Measurements from ENCODE around the gene TARBP2. TPM values are rescaled to one million over a fixed set of nuclear protein-coding genes. Genes with fewer than 3 reads are reported as not detected.

Gene TARBP2
- total RNA-seq, 2 experiments from 2014 or later = 45.9 to 49.1 TPM

DNA sequence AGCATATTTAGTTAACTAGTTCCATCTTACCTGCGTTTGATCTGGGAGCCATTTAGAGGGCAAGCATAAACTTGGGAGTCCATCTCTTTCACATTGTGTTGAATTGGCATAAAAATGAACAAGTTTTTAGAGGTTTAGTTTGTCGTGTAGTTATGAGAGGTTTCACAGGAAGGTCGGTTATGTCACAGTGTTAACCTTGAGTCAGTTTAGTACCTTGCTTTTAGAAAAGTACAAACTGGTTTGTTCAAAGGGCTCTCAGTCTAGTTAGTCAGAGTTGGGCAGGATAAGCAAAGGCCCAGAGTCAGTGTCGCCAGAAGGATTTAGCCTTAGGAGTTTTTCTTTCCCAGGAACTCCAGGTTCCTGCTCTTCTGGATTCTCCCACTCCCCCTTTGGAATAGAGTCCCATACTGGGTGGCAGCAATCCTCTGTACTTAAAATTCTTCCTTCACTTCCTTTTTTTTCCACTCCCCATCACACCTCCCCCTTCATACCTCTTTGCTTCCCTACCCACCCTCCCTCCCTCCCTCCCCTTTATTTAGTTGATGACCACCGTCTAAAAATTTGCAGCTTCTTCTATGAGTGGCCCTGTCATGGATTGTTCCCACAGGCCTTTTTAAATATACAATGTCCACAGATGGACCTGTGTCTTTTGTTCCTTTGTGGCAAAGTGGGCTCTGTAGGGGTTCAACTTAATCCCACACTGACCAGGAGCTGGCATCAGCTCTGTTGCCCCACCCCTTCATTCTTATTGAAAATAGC is 37.1 kb upstream of the TARBP2 start:
- CTCF ChIA-PET (ENCODE audit: unreplicated experiment) = no interaction called here
- TF ChIP-seq, protein P1, sequence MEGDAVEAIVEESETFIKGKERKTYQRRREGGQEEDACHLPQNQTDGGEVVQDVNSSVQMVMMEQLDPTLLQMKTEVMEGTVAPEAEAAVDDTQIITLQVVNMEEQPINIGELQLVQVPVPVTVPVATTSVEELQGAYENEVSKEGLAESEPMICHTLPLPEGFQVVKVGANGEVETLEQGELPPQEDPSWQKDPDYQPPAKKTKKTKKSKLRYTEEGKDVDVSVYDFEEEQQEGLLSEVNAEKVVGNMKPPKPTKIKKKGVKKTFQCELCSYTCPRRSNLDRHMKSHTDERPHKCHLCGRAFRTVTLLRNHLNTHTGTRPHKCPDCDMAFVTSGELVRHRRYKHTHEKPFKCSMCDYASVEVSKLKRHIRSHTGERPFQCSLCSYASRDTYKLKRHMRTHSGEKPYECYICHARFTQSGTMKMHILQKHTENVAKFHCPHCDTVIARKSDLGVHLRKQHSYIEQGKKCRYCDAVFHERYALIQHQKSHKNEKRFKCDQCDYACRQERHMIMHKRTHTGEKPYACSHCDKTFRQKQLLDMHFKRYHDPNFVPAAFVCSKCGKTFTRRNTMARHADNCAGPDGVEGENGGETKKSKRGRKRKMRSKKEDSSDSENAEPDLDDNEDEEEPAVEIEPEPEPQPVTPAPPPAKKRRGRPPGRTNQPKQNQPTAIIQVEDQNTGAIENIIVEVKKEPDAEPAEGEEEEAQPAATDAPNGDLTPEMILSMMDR (conservative IDR thresholded peaks at IDR 0.05; ENCODE audit: low read length) = no peak
- no peak for TF ChIP-seq EZH2phosphoT487 (IDR thresholded peaks at IDR 0.05; ENCODE audit: borderline replicate concordance, low read depth, low read length)
- H3K4me1 ChIP-seq (ENCODE audit: insufficient read depth, low read length, poor library complexity, severe bottlenecking) = peaks cover 8% of the 10 kb centered on the region

DNA sequence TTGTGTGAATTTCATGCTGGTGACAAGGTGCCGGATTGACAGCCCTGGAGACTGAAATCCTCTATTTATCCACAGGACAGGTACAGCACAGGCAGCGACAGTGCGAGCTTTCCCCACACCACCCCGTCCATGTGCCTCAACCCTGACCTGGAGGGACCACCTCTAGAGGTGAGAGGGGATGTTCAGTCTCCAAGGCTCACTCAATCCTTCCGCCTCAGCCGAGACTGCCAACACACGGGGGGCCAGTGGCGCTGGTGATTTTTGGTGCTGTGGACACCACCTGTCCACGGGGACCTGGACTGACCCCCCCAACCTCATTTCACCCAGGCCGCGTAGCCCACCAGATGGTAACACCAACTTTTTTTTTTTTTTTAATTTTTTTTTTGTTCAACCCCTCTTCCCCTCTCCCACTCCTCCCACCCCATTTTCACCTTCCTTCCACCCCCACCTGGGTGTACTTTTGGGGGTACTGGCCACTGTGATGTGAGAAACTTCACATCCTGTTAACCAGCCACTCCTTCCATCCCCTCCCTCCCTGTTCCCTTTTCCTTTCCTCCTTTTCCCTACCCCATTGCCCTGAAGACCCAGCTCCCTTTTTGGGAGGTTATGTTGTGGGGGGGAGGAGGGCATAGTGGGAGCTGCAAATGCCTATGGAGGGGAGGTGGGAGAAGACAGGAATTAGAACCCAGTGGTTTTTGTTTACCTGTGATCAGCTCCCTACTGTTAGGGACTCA is 36.2 kb upstream of the TARBP2 start:
- Histone ChIP-seq H2AFZ (ENCODE audit: low read length) (no peak overlapping the region), H3K27ac (ENCODE audit: low read depth, low read length, poor library complexity, severe bottlenecking) (no peak overlapping the region), H3K9me3 (ENCODE audit: low read length) (no peaks in the 10 kb centered on the region), H4K20me1 (ENCODE audit: insufficient read depth, low read length) (peaks cover 55% of the 10 kb centered on the region), H3K79me2 (ENCODE audit: insufficient read depth, low read depth, low read length) (peaks cover 62% of the 10 kb centered on the region), H3K4me2 (ENCODE audit: low read length) (no peak overlapping the region), H3K4me1 (ENCODE audit: insufficient read depth, low read length, poor library complexity, severe bottlenecking) (peaks cover 16% of the 10 kb centered on the region), H3K9me2 (ENCODE audit: insufficient read depth, low read length) (no peaks in the 10 kb centered on the region), H3K36me3 (ENCODE audit: insufficient read depth, low read length) (peaks cover 100% of the 10 kb centered on the region), H3K4me3 (ENCODE audit: low read depth, low read length, poor library complexity, severe bottlenecking) (no peak overlapping the region)
- ChIA-PET CTCF (ENCODE audit: unreplicated experiment) (interaction anchor here (0.5 to 1.1 kb wide), 2 partner anchors 10 to 411 kb away, joined by 4 to 5 read pairs; no protein-coding TSS in a partner anchor), POLR2A (interaction anchor here (0.6 to 1.3 kb wide), 4 partner anchors 11 to 51 kb away, joined by 3 to 4 read pairs (median 3); partner anchors contain the start of gene TARBP2)
- intact Hi-C loops (cut with micrococcal nuclease; ENCODE audit: unreplicated experiment) = no loop called here
- TF ChIP-seq EZH2phosphoT487 (IDR thresholded peaks at IDR 0.05; ENCODE audit: borderline replicate concordance, low read depth, low read length) = no peak
- TF ChIP-seq, protein P1 (conservative IDR thresholded peaks at IDR 0.05; ENCODE audit: low read length) = no peak
- no TSS peak for BruUV-seq (replicated peaks)
- no peak for DNase-seq (ENCODE audit: low spot score)

More for the DNA sequence above, 37.1 kb upstream of the TARBP2 start:
- Histone ChIP-seq H3K27ac (ENCODE audit: low read depth, low read length, poor library complexity, severe bottlenecking) (no peak overlapping the region), H3K4me3 (ENCODE audit: low read depth, low read length, poor library complexity, severe bottlenecking) (no peak overlapping the region), H3K9me3 (ENCODE audit: low read length) (no peaks in the 10 kb centered on the region), H3K4me2 (ENCODE audit: low read length) (no peak overlapping the region), H3K9me2 (ENCODE audit: insufficient read depth, low read length) (no peaks in the 10 kb centered on the region), H3K79me2 (ENCODE audit: insufficient read depth, low read depth, low read length) (peaks cover 71% of the 10 kb centered on the region), H2AFZ (ENCODE audit: low read length) (no peak overlapping the region), H3K36me3 (ENCODE audit: insufficient read depth, low read length) (peaks cover 100% of the 10 kb centered on the region), H4K20me1 (ENCODE audit: insufficient read depth, low read length) (peaks cover 58% of the 10 kb centered on the region)
- intact Hi-C loops (cut with micrococcal nuclease; ENCODE audit: unreplicated experiment) = no loop called here
- BruUV-seq (replicated peaks) = no TSS peak
- POLR2A ChIA-PET = interaction anchor here (0.6 kb wide), 1 partner anchor 52 kb away, joined by 3 read pairs; no protein-coding TSS in a partner anchor
- DNase-seq (ENCODE audit: low spot score) = no peak
